ENCODE measurements around the gene ADGRF1. TPM values are rescaled to one million over a fixed set of nuclear protein-coding genes. Genes with fewer than 3 reads are reported as not detected.

Gene ADGRF1
- total RNA-seq, 4 donors from 2014 or later, result 7.4 to 57.0 (median 43.6) TPM

GRCh38 chr6:46967826-46968349 lies 74.2 kb downstream of the ADGRF1 start:
- DNase-seq, result no peak
- H3K27me3 ChIP-seq, result no peaks in the 10 kb centered on the region
- intact Hi-C loops (cut with DNase I), result no loop called here
- no peaks in the 10 kb centered on the region for H3K4me1 ChIP-seq
- no peak for TF ChIP-seq POLR2A (IDR thresholded peaks at IDR 0.05)
- TF ChIP-seq, protein P1, sequence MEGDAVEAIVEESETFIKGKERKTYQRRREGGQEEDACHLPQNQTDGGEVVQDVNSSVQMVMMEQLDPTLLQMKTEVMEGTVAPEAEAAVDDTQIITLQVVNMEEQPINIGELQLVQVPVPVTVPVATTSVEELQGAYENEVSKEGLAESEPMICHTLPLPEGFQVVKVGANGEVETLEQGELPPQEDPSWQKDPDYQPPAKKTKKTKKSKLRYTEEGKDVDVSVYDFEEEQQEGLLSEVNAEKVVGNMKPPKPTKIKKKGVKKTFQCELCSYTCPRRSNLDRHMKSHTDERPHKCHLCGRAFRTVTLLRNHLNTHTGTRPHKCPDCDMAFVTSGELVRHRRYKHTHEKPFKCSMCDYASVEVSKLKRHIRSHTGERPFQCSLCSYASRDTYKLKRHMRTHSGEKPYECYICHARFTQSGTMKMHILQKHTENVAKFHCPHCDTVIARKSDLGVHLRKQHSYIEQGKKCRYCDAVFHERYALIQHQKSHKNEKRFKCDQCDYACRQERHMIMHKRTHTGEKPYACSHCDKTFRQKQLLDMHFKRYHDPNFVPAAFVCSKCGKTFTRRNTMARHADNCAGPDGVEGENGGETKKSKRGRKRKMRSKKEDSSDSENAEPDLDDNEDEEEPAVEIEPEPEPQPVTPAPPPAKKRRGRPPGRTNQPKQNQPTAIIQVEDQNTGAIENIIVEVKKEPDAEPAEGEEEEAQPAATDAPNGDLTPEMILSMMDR (IDR thresholded peaks at IDR 0.05), result no peak
- H3K36me3 ChIP-seq, result no peaks in the 10 kb centered on the region
- no peak overlapping the region for H3K27ac ChIP-seq
- H3K4me3 ChIP-seq, result no peak overlapping the region
- no peaks in the 10 kb centered on the region for H3K9me3 ChIP-seq

DNA sequence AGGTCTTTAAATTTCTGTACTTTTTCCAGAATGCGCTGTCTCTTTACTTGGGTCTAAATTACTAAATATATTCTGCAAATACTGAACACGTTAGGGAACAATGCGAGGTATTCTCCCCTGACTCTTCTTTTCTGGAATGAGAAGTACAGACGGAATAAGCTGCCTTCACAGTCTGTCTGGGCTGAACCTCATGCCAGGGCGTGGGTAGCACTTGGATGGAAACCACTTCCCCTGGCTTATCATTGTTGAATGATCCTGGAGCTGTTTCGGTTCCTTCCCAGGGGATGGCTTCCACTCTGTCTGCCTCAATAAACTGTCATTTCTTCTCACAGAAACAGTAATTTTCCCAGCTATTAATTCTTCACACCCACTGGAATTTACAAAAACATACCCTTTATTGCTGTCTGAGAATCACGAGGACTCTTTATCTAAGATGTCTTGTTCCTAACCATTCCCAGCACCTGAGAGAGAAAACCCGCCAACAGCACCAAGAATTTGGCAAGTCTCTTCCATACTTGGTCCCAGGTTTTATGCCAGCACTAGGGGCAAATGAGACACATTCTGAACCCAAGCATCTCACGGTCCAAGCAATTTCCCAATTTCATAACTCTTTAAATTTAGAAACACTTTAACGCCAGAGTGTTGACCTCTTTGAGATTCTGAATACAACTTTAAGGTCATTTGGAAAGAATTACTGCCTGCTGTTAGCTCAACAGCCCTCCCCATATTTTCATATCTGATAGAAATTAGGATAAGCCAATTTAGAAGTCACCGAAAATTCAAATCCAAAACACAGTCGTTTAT lies 77.2 kb downstream of the ADGRF1 start:
- WGBS, 2 donors, result 69 to 71% methylated on average over 12 of the region's 12 CpGs
- H3K4me3 ChIP-seq, result no peak overlapping the region
- no peaks in the 10 kb centered on the region for H3K9me3 ChIP-seq
- H3K27me3 ChIP-seq, result no peaks in the 10 kb centered on the region
- no peak overlapping the region for H3K27ac ChIP-seq
- intact Hi-C loops (cut with DNase I), result no loop called here
- TF ChIP-seq, protein P1 (IDR thresholded peaks at IDR 0.05), result no peak
- no peak for TF ChIP-seq POLR2A (IDR thresholded peaks at IDR 0.05)
- H3K4me1 ChIP-seq, result no peaks in the 10 kb centered on the region
- DNase-seq, result no peak
- H3K36me3 ChIP-seq, result no peaks in the 10 kb centered on the region

DNA sequence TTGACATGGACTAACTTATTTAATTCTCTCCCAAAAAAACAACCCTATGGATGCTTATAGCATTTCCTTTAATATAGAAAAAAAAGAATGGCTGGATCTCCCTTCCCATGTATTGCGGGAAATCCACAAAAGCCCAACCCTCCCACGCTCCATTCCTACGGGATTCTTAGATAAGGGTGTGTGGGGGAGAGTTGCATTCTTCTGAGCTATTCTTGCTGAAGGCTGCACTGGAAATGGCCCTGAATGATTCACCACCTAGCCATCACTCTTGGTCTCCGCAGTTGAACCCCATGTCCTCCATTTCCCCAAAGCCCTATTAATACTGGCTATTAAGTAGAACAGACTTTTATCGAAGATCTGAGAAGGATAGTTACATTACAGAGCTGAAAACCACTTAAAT lies 78.5 kb downstream of the ADGRF1 start:
- 64 to 65% methylated on average over 5 of the region's 5 CpGs for WGBS, 2 donors
- Histone ChIP-seq H3K36me3 (no peaks in the 10 kb centered on the region), H3K9me3 (no peaks in the 10 kb centered on the region), H3K4me3 (no peak overlapping the region), H3K27ac (no peak overlapping the region), H3K27me3 (no peaks in the 10 kb centered on the region), H3K4me1 (no peaks in the 10 kb centered on the region)
- DNase-seq, result no peak
- intact Hi-C loops (cut with DNase I), result no loop called here
- no peak for TF ChIP-seq POLR2A (IDR thresholded peaks at IDR 0.05)
- TF ChIP-seq, protein P1 (IDR thresholded peaks at IDR 0.05), result no peak

GRCh38 chr6:46963039-46963438 lies 79.1 kb downstream of the ADGRF1 start:
- Histone ChIP-seq H3K4me1 (no peaks in the 10 kb centered on the region), H3K4me3 (no peak overlapping the region), H3K36me3 (no peaks in the 10 kb centered on the region), H3K27ac (no peak overlapping the region), H3K9me3 (no peaks in the 10 kb centered on the region), H3K27me3 (no peaks in the 10 kb centered on the region)
- no peak for DNase-seq
- TF ChIP-seq POLR2A (IDR thresholded peaks at IDR 0.05), result no peak
- TF ChIP-seq, protein P1 (IDR thresholded peaks at IDR 0.05), result no peak
- intact Hi-C loops (cut with DNase I), result no loop called here

- H3K9me3 ChIP-seq, result no peaks in the 10 kb centered on the region
- no peak overlapping the region for H3K27ac ChIP-seq
- no peaks in the 10 kb centered on the region for H3K27me3 ChIP-seq
- no peak overlapping the region for H3K4me3 ChIP-seq
- H3K36me3 ChIP-seq, result no peaks in the 10 kb centered on the region
- TF ChIP-seq, protein P1 (IDR thresholded peaks at IDR 0.05), result no peak
- no peak for TF ChIP-seq POLR2A (IDR thresholded peaks at IDR 0.05)
- intact Hi-C loops (cut with DNase I), result no loop called here
- DNase-seq, result no peak
- WGBS, 2 donors, result 91 to 93% methylated on average over 5 of the region's 5 CpGs
- H3K4me1 ChIP-seq, result no peaks in the 10 kb centered on the region
Measured at GRCh38 chr6:46961711-46962110, 80.4 kb downstream of the ADGRF1 start.
